GM19324 (cell line): ENCODE measurements around the gene SH3TC2.

Experiments
- ATAC-seq: cut with Tn5 transposase; IDR thresholded peaks from one replicate; pipeline ENCODE4 v1.9.1; 2021; ENCODE audit warnings: mild to moderate bottlenecking, moderate library complexity; ENCODE audit not compliant: unreplicated experiment, low FRiP score

SH3TC2 gene

DNA sequence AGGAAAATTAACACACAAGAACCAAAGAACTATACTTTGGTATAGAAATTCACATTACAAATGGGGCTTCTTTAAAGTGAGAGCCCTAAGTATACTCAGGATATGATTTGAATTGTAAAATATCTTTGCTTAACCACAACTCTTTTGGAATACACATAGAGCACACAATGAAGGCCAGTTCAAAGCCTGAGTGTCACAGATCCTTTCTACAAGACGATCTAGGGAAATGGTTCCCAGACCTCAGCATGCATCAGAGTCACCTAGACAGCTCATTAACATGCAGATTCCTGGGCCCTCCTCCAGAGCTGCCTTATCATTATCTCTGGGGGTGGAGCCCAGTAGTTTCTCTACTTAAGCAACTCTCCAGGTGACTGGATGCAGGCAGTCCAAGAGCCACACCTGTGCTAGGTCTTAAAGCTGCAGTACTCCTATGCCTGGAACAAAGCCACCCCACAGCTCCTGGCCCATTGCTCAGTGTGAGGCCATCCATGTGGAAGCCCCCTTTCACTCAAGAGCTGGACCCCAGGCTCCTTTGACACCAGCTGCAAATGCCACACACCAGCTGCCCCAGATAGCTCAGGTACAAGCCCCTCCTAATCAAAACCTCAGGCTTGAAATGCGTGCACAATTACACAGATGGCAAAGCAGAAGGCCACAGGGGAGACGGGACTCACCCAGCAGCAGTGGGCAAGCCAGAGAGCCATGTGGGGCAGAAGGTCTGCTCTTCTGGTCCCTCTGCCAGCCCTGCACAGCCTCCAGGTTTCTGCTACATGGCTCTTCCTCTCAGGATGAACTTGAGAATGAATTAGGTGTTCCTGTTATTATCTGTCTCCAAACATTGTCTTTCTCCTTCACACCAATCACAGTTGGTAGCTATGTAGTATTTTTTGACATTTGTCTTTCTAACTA, 106.1 kb downstream of the SH3TC2 start:
- no peak for ATAC-seq
